ENCODE results near the gene NKX2-4.

The NKX2-4 gene

GRCh38 chr20:21393816-21394519, 3.4 kb downstream of the NKX2-4 start:
- Histone ChIP-seq H3K27ac (ENCODE audit: extremely low read depth, low read depth, low read length) (no peak overlapping the region), H3K4me3 (ENCODE audit: low read depth, low read length) (no peak overlapping the region), H3K36me3 (ENCODE audit: control insufficient read depth in 2 of 2, insufficient read depth in 1 of 2, low read length in 2 of 2) (peaks cover 0 to 7% of the 10 kb centered on the region in 2 experiments; a peak in 2 of 3 replicates), H3K9me3 (ENCODE audit: control insufficient read depth, insufficient read depth, low read depth, low read length) (no peaks in the 10 kb centered on the region), H3K4me1 (ENCODE audit: control insufficient read depth, insufficient read depth, low read length) (peaks cover 9% of the 10 kb centered on the region)
- ChIA-PET CTCF (no interaction called here), POLR2A (no interaction called here)
- TF ChIP-seq GLIS1 (tag by site-specific recombination; IDR thresholded peaks at IDR 0.05) (no peak), GLI2 (tag by site-specific recombination; IDR thresholded peaks at IDR 0.05; ENCODE audit: borderline replicate concordance, low read depth) (no peak), ZNF202 (tag by site-specific recombination; IDR thresholded peaks at IDR 0.05; ENCODE audit: borderline replicate concordance) (no peak), PRDM6 (tag by site-specific recombination; IDR thresholded peaks at IDR 0.05) (peak; percentile 71), ZNF174 (tag by site-specific recombination; IDR thresholded peaks at IDR 0.05) (no peak)

- Histone ChIP-seq H3K4me3 (ENCODE audit: low read depth, low read length) (no peak overlapping the region), H3K27ac (ENCODE audit: extremely low read depth, low read depth, low read length) (no peak overlapping the region), H3K36me3 (ENCODE audit: control insufficient read depth in 2 of 2, insufficient read depth in 1 of 2, low read length in 2 of 2) (peaks cover 0 to 9% of the 10 kb centered on the region in 2 experiments; a peak in 2 of 3 replicates), H3K4me1 (ENCODE audit: control insufficient read depth, insufficient read depth, low read length) (peaks cover 9% of the 10 kb centered on the region), H3K9me3 (ENCODE audit: control insufficient read depth, insufficient read depth, low read depth, low read length) (no peaks in the 10 kb centered on the region)
- CTCF ChIA-PET = no interaction called here
- no peak for TF ChIP-seq ZNF626 (tag by site-specific recombination; IDR thresholded peaks at IDR 0.05)
- TF ChIP-seq, protein P1, sequence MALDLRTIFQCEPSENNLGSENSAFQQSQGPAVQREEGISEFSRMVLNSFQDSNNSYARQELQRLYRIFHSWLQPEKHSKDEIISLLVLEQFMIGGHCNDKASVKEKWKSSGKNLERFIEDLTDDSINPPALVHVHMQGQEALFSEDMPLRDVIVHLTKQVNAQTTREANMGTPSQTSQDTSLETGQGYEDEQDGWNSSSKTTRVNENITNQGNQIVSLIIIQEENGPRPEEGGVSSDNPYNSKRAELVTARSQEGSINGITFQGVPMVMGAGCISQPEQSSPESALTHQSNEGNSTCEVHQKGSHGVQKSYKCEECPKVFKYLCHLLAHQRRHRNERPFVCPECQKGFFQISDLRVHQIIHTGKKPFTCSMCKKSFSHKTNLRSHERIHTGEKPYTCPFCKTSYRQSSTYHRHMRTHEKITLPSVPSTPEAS (tag by site-specific recombination; IDR thresholded peaks at IDR 0.05) = 0 out of 2 replicates have a peak, but pooled peaks have one; percentile 29
- POLR2A ChIA-PET = no interaction called here
These were observed 4.2 kb downstream of the NKX2-4 start for GRCh38 chr20:21393166-21393565.

DNA sequence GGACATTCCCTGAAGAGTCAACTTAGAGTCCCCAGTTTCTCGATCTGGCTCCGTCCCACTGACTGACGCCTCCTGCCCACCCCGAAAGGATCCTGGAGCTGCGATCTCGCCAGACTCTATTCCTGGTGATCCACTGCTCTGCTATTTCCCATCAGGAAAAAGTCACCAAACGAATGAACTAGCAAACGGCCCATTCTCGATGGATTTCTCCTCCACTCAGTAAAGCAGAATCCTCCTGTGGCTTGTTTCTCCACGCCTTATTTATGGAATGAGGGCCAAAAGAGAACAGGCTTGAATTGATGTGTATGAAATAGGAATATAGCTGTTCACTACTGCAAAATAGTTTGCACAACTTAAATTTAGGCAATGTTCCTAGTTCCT, 5.4 kb downstream of the NKX2-4 start:
- H3K4me3 ChIP-seq (ENCODE audit: low read depth, low read length) = no peak overlapping the region
- no peak overlapping the region for H3K27ac ChIP-seq (ENCODE audit: extremely low read depth, low read depth, low read length)
- CTCF ChIA-PET = no interaction called here
- H3K4me1 ChIP-seq (ENCODE audit: control insufficient read depth, insufficient read depth, low read length) = peaks cover 14% of the 10 kb centered on the region
- POLR2A ChIA-PET = no interaction called here
- TF ChIP-seq ZNF791 (tag by site-specific recombination; IDR thresholded peaks at IDR 0.05) (no peak), REPIN1 (tag by site-specific recombination; IDR thresholded peaks at IDR 0.05; ENCODE audit: low read depth) (no peak), ZNF221 (tag by site-specific recombination; IDR thresholded peaks at IDR 0.05; ENCODE audit: borderline replicate concordance) (no peak), ZFP37 (tag by site-specific recombination; IDR thresholded peaks at IDR 0.05) (no peak), BCL6B (tag by site-specific recombination; IDR thresholded peaks at IDR 0.05) (no peak), ZNF184 (tag by site-specific recombination; IDR thresholded peaks at IDR 0.05) (no peak), ZNF48 (tag by site-specific recombination; IDR thresholded peaks at IDR 0.05) (no peak), BCL11B (tag by site-specific recombination; IDR thresholded peaks at IDR 0.05; ENCODE audit: low read depth) (no peak), GLI2 (tag by site-specific recombination; IDR thresholded peaks at IDR 0.05; ENCODE audit: borderline replicate concordance, low read depth) (no peak), ZBTB49 (tag by site-specific recombination; IDR thresholded peaks at IDR 0.05; ENCODE audit: low read depth) (no peak)
- TF ChIP-seq, protein P2, sequence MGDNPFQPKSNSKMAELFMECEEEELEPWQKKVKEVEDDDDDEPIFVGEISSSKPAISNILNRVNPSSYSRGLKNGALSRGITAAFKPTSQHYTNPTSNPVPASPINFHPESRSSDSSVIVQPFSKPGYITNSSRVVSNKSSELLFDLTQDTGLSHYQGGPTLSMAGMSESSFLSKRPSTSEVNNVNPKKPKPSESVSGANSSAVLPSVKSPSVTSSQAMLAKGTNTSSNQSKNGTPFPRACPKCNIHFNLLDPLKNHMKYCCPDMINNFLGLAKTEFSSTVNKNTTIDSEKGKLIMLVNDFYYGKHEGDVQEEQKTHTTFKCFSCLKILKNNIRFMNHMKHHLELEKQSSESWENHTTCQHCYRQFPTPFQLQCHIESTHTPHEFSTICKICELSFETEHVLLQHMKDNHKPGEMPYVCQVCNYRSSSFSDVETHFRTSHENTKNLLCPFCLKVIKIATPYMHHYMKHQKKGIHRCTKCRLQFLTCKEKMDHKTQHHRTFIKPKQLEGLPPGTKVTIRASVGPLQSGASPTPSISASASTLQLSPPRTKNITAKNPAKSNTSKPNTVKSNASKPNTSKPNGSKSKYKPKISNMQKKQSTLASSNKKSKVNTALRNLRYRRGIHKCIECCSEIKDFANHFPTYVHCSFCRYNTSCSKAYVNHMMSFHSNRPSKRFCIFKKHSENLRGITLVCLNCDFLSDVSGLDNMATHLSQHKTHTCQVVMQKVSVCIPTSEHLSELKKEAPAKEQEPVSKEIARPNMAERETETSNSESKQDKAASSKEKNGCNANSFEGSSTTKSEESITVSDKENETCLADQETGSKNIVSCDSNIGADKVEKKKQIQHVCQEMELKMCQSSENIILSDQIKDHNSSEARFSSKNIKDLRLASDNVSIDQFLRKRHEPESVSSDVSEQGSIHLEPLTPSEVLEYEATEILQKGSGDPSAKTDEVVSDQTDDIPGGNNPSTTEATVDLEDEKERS (tag by site-specific recombination; IDR thresholded peaks at IDR 0.05) = no peak
- peaks cover 0 to 13% of the 10 kb centered on the region in 2 experiments; a peak in 2 of 3 replicates for H3K36me3 ChIP-seq (ENCODE audit: control insufficient read depth in 2 of 2, insufficient read depth in 1 of 2, low read length in 2 of 2)
- no peaks in the 10 kb centered on the region for H3K9me3 ChIP-seq (ENCODE audit: control insufficient read depth, insufficient read depth, low read depth, low read length)
